Measurements from ENCODE around the gene FUNDC2.
"Not testable (repeated sequence)": the region's sequence is repeated elsewhere in the genome, so short reads cannot be mapped to it uniquely, and the experiment has no call there.

Gene FUNDC2, protein sequence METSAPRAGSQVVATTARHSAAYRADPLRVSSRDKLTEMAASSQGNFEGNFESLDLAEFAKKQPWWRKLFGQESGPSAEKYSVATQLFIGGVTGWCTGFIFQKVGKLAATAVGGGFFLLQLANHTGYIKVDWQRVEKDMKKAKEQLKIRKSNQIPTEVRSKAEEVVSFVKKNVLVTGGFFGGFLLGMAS

DNA sequence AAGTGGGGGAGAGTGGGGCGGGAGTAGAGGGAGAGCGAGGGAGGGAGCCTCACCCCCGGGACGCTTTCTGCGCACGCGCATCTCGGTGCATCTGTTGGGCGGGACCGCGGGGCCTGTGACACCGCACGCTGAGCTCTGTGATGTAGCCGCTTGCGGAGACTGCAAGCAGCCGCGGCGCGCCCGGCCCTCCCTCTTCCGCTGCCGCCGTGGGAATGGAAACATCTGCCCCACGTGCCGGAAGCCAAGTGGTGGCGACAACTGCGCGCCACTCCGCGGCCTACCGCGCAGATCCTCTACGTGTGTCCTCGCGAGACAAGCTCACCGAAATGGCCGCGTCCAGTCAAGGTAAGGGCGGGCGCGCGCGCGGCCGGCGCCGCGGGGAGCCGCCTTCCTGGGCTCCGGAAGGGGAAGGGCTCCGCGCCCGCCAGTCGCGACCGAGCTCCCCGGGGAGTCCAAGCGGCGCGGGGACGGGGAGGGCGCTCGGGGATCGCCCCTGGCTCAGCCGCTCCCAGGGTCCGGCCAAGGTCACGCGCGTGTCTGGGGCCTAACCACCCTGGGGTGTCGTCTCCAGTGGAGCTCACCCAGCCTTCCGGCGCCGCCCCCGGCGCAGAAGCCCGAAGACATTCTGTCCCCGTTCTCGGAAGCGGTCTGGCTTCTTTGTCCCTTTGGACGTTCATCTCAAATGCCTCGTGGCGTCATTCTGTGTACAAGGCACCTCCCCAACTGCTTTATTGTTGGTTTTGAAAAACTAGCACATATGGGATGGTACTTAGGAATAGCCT is at the start of gene FUNDC2:
Gene FUNDC2 (plus strand): TSS at position 118 of the 782 bp plus-strand sequence. CDS start 95 bp downstream, at position 213.
- peak; percentile 98 for DNase-seq

DNA sequence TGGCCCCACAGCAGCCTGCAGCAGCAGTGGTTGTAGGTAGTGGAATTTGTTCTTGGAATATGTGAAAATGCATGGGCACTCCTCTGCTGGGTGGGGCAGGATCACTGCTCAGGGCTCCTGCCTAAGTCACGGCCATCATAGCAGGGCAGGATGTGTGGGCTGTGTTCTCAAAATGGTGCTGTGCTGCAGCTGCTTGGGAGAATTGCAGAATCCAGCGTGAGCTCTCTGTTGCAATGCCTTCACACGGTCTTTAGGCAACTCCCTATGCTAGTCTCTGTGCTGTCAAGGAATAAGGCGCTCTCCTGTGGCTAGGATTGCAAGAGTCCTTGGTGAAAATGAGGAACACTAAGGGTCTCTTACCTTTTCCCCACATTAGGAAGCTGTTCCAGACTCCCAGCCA is 47.0 kb upstream of the FUNDC2 start:
- DNase-seq = no peak

DNA sequence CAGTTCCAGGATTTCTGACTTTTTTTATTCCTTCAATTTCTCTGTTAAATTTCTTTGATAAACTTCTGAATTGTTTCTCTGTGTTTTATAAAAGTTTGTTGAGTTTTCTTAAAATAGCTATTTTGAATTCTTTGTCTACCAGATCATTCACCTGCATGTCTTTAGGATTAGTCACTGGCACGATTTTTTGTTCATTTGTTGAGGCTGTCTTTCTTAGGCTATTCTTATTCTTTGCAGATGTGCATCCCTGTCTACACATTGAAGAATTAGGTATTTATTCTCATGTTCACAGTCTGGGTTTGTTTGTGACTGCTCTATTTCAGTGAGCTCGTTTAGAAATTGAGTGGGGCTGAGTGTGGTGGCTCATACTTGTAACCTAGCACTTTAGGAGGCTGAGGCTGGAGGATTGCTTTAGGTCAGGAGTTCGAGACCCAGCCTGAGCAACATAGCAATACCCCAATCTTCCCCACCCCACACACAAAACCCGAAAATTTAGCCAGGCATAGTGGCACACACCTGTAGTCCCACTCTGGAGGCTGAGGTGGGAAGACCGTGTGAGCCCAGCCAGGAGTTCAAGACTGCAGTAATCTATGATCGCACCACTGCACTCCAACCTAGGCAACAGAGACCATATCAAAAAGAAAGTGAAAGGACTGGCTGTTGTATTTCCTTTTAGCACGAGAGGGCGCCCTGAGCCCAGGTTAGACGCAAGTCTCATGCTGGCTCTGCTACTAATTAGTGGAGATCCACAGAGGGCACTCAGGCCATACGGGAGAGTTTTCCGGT is 46.1 kb upstream of the FUNDC2 start:
- DNase-seq = peak; percentile 86

DNA sequence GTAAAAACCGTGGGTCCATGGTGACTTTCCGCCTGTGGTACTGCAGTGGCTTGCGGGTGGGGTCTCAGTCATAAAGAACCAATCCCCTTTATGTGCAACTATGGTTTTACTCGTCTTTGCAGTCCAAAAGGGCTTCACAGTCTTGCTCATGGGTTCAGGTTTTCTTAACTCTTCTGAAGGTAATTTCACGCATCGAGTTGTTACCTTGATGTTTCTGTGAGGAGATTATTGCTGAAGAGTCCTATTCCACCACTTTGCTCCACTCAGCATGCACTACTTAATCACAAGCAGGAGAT is 45.6 kb upstream of the FUNDC2 start:
- DNase-seq = no peak

DNA sequence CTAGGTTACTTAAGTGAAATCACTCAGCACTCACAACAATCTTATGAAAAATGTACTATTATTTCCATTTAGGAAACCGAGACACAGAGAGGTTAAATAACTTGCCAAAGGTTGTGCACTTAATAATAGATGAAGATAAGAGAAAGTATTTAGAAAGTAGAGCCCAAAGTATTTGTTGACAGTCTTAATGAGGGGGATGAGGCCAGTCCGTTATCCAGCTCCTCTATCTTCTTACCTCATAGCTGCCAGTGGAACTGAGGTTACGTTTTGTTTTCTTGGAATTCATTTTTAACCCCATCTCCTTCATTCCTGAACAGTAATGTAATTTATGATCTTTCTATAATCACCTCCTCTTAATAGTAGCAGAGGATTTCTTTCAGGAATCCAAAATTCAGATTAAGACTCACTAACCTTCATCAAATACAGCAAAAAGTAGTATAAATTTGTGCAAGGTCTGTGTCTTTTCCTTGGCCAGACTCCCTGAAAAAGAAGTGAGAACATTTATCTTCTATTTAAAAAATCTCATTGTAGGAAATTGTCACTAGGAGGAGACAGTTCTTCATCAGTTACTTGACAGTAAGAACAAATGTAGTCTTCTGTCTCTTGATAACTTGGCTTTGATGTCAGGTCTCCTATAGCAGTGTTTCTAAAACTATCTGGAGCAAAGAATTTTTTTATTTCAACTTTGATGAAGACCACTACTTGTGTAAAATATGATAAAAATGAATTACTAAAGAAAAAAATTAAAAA is 39.6 kb upstream of the FUNDC2 start:
- DNase-seq = peak; percentile 26

DNA sequence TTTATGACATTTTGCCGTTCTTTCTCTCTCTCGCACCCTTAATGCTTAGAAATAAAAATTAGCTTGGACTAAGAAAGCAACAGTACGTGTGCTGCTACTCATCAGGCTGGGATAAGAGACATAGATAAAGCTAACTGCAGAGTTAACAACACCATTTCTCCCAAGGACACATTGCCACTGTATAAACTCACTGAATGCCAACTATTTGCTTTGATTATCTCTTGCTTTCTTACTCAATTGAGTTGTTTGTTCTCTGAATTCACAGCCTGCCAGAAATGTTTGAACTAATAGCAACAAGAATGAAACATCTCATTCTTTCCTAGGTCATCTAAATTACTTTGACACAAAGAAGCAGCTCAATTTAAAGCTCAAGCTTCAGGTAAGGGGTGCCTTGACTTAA is 38.7 kb upstream of the FUNDC2 start:
- no peak for DNase-seq

DNA sequence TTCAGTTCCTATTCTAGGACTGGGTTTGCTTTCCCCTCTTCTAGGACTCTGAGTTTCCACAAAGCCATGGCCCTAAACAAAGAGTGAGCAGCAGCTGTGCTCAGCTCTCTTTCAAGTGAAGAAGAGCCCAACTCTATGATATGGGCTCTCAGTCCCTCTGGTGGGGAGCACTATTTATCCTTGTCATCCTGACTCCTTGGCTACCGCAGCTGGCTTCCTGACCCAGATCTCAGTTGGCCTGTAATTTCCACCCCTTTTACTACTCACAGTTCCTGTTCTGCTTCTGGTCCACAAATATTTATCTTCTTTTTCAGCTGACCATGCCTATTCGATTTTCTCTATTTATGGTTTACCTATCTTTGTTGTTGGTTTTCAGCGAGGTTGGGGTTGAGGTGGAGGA is 37.9 kb upstream of the FUNDC2 start:
- DNase-seq = peak; percentile 47

DNA sequence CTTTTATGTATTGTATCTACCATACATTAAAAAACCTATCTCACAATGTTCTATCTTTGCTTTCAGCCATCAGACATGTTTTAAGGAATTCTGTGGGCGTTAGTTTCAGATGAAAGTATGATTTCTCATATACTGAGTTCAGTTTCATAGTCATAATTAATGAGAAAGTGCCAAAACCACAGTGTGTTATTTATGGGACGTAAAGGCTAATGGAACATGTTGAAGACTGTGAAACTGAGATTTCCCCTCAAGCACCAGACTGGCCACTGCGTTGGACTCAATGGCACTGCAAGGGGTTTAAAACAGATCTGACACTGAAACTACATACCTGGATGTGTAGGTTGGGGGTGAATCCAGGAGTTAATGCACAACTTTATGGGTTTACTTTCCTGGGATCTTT is 36.1 kb upstream of the FUNDC2 start:
- no peak for DNase-seq

DNA sequence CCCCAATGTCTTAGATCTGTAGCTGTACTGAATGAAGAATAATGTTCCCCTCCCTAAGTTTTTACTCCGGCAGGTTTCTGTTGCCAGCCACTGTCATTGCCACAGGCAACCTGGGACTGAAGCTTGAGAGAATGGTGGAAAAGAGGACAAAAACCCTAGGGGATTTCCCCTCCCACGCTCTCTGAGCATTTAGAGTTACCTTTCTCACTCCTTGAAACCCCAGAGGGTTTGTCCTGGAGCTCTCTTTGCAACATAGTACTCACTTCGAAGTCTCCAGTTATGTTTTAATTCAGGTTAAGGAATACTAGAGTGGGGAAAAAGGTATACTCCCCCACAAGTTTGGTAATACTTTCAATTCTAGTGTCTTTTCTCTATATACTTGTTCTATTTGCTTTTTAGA is 35.6 kb upstream of the FUNDC2 start:
- no peak for DNase-seq

DNA sequence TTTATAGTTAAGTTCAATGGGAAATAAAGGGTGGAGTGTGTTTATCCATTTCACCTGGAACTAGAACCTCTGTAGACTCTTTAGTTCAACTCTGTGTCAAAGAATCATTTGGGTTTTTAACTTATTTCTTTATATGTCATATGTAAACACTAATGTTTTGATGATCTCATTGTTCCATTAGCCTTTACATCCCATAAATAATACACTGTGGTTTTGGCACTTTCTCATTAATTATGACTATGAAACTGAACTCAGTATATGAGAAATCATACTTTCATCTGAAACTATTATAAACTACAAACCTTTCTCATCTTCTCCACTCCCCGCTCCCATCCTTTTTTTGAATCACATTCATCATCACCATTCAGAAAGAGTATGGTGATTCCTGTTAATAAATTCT is 35.2 kb upstream of the FUNDC2 start:
- no peak for DNase-seq

DNA sequence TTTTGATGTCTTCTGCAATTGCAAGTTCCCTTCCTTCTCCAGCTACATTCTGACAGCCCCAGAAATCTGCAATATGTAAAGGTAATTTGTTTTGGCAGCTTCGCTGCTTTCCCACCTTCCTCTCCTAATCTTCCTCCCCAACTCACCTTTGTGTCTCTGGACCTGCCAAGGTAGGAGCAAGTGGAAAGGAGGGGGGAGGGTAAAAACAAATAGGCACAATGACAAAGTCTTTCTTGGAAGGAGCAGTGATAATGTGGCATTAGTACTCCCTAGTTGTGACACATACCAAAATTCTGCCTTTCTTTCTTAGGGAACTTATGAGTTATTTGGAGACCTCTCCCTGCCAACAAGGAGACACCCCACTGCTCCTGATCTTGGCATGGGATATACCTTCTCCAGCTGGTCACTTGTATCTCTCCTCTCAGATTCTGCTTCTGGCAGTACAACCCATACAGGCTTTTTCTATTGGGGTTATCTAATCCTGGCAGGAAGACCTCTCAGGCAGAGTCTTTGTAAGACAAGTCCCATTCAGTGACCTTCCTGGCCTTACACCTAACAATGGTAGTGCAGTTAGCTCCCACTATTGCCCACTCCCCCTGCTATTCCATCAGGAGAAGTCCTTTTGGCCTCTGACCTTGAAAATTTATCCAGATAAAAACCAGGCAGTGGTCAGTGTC is 28.3 kb upstream of the FUNDC2 start:
- DNase-seq = no peak

DNA sequence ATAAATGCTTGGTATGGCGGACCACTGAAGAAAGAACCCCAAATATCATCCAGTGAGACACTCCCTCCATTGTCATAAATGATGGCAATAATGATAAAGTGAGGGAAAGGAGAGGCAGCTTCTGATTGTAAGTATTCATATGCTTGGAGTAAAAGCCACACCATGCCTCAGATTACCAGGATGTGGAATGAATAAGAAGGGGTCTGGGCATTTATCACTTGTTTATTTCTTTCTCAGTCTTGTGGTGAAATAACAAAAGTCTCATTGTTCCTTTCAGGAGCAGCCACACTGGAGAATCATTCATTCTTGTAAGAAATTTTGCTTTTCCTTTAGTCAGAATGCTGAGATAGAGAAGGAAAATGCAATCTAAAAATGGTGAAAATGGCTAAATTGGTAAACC is 25.8 kb upstream of the FUNDC2 start:
- DNase-seq = no peak

DNA sequence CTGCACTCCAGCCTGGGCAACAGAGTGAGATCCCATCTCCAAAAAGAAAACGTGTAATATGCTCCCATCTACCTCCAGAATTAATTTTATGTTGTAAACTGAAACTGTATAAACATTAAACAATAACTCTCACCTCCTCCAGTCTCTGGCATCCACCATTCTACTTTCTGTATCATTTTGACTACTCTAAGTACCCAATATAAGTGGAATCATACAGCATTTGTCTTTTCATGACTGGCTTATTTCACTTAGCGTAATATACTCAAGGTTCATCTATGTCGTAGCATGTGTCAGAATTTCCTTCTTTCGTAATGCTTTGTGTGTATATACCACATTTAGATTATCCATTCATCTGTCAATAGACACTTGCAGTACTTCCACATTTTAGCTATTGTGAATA is 24.8 kb upstream of the FUNDC2 start:
- no peak for DNase-seq

DNA sequence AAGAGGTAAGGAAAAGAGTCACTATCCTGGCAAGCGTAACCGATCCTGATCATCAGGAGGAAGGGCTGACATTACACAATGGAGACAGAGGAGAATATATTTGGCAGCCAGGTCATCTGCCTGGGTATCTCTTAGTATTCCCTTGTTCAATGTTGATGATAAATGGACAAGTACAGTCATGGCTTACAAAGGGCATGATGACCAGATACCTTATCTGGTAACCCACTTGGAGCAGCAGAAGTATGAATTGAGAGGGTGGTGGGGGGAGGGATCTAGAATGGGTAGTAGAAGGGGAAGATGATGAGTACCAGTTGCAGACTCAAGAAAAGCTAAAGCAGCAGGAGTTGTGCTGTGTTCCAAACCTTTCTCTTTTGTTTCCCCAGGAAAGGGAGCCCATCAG is 21.5 kb upstream of the FUNDC2 start:
- no peak for DNase-seq

DNA sequence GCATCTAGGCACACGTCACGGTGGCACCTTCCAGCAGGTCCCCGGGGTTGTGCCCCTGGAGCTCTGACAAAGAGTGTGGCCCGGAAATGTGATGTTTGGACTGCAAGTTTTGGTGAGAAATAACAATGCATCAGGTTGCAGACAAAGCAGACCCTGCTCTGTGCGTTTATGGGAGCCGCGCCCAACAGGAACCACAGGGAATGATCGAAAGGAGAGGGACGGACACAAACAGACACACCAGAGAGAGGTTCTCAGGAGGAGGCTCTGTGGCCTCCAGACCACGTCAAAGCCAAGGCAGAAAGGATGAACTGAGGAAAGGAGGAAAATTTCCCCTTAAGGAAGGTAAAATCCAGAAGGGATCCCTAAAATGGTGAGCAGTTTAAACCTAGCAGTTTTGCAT is 20.3 kb upstream of the FUNDC2 start:
- not testable (repeated sequence) for DNase-seq

DNA sequence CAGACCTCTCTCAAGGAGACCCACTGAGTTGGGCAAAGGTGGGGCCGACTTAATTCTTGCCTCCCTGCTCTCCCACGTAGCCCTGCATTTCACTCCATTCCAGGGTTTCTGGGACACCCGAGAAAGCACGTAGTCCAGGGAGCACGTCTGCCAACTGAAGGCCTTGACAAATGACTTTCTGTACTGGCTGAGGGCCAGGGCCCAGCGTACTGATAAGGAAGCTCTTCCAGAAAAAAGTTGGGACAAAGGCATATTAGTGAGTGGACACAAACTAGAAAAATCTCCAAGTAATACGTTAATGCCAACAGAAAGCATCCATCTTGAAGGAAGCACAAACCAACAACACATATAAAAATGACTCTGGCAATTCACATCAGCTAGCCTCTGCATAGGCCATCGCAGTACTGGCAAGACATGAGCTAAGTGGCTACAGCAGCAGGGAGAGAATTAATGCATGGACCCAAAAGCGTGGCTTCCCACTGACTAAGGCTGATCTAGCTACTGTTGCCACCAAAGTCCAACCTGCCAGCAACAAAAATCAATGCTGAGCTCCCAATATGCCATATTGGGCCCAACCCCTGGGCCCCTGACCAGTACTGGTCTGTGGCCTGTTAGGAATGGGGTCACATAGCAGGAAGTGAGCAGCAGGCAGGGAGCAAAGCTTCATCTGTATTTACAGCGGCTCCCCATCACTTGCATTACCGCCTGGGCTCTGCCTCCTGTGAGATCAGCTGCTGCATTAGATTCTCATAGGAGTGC is 19.6 kb upstream of the FUNDC2 start:
- not testable (repeated sequence) for DNase-seq

DNA sequence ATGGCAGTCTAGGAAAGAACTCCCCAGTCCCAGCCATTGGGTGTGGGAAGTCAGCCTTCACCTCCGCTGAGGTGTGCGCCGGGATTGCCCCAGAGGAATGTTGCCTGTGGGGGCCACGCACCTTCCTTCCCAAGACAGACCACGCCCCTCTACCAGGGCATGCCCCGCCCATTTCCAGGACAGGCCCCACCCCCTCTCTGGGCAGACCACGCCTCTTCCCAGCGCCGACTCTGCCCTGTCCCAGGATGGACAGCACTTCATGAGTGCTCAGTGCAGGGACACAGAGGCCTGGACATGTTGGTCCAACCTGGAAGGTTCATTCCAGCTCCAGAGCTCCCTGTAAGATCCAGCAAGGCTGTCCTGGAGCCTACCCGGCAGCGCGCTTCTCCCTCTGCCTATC is 18.1 kb upstream of the FUNDC2 start:
- DNase-seq = not testable (repeated sequence)

DNA sequence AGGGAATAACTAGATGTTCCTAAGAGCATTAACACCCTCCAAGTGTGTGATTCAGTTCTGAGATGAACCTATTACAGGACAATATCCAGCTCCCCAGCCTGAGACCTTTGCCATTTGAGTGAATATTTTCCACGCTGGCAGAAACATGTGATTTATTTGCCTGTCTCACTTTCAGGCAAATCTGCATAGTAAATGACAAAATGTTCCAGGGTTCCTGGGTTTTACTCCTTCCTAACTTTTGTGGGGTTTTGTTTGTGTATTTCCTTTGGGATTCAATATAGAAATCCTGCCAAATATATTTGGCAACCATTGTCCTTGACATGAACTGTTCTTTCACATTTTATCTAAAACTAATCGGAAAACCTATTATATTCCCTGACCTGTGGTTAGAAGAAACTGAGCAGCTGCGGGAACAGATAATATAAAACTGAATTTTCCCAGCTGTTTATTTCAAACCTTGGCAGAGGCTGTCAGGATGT is 16.6 kb upstream of the FUNDC2 start:
- no peak for DNase-seq

DNA sequence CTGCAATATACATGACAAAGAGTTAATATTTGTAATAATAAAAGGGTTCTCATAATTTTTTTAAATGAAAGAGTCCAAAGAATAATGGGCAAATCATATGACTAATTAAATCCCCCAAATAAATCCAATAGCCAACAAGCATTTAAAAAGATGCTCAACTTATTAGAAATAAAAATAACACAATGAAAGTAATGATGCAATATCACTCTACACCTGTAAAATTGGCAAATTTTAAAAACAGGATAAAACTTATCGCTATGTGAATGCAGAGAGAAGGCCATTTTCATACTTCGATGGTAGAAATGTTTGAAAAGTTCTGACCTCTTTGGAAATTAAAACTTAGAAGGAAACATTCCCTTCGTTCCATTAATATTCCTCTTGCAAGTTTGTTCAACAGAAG is 6.1 kb upstream of the FUNDC2 start:
- no peak for DNase-seq

DNA sequence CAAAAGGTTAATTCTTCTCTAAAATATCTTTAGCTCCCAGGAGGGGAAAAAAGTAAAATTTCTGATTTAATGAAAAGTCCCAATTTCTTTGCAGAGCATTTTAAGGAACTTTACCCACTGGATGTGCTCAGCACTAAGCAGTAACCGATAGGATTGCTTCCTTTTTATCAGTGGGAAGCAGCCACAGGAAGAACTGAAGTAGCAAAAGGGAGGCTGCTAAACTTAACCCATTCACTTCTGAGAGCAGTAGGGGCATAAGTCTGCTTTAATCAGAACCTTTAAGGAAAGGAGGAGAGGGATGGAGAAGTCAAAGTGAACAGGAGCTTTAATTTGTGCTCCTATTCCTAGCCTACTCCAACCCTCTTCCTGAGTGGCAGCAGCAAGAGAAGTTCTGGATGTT is 4.1 kb upstream of the FUNDC2 start, which contains the start of gene F8:
Gene F8 (minus strand): TSS at position 139 of the 400 bp plus-strand sequence. CDS start 171 bp downstream, outside the sequence.
- peak; percentile 13 for DNase-seq

Measured in DMS53 (cell line).